Fibroblast of gingiva (primary cell): ENCODE measurements around the gene POLG.

ENCODE experiments used
- DNase-seq: peaks from one replicate; pipeline ENCODE4 v3.0.0-alpha.2; 2011; ENCODE audit warnings: low read depth

Gene POLG

DNA sequence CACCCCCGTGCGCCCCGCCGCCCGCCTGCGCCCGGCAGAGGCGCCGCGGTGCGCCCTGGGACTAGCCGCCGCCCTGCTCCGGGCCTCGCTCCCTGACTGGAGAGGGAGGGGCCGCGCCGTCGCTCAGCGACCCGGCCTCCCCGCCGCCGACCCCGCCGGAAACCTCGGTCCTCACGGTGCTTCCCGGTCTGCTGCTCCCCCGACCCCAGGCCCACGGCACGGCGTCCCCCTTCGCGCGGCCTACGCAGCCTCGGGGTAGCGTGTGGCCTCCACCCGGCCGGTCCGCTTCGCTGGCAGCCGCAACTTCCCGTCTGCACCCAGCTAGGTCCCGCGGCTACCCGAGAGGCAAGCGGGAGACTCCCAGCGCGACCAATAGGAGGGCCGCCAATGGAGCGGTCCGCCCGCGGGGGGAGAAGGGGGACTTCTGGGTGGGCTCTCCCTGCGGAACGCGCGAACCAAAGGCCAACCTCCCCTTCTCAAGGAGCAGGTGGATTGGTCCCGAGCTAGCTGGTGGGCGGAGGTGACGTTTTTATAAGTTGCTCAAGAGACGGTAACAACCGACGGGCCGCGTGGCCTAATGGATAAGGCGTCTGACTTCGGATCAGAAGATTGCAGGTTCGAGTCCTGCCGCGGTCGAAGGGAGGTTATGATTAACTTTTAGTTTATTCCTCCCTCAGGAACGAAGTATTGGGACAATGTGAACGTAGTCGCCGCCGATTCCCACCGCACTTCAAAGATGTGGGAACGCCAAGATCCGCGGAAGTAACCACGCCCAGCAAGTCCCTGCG lies at the start of gene POLG:
Gene POLG, minus strand, starts transcription at position 315 of the 788 bp plus-strand sequence. CDS start 1,070 bp downstream, outside the sequence.
- DNase-seq, result peak; percentile 100

DNA sequence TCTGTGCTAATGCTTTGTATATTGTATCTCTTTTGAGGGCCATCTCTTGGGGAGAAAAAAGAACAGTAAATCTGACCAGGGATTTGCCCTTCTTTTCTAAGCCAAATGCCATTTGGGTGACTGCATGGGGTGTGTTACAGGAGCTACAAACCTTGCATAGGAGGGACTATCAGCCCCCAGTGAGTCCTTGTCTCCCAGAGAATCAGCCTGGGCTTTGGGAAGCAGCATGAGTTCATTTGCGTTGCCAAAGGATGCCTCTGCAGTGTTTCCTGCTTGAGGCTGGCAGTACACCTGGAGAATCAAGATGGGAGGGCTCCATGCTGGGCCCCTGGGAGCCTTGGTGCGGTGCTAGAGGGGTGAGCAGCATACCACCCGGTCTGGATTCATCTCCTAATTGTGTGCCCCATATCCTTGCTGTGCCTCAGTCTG lies 49.6 kb upstream of the POLG start:
- no peak for DNase-seq

DNA sequence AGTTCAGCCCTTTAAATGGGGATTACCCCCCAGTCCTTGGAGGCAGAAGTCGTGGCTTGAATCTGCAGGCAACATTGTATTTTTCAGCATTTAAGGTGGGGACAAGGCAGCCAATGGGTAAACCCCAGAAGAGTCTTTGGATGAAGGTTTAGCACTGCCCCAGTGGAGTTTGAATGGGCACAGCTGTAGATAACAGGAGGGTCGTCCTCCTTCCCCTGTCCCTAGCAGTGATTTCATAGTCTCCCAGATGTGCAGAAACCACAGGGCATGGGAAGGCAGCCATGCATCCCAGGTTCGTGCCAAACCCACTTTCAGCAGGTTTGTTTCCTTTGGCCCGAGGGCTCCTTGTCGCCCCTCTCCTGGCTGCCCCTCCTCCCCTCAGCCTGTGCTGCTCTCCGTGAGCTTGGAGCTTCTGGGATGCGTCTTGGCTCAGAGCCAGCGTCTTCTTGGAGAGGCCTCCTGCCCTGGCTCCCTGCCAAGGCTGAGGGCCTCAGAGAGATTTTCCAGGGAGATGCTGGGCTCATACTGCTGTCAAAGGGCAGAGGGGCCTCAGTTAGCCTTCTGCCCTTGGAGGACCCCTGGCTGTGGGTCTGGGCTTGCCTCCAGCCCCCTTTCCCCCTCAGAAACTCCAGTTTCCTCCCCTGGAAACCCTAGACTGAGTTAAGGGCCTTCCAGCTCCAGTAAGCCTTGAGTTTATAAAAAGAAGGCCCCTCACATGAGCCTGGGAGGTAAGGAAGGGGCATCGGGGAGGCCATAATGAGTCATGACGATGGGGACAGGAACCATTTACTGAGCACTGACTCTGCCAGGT lies 48.9 kb upstream of the POLG start:
- no peak for DNase-seq

DNA sequence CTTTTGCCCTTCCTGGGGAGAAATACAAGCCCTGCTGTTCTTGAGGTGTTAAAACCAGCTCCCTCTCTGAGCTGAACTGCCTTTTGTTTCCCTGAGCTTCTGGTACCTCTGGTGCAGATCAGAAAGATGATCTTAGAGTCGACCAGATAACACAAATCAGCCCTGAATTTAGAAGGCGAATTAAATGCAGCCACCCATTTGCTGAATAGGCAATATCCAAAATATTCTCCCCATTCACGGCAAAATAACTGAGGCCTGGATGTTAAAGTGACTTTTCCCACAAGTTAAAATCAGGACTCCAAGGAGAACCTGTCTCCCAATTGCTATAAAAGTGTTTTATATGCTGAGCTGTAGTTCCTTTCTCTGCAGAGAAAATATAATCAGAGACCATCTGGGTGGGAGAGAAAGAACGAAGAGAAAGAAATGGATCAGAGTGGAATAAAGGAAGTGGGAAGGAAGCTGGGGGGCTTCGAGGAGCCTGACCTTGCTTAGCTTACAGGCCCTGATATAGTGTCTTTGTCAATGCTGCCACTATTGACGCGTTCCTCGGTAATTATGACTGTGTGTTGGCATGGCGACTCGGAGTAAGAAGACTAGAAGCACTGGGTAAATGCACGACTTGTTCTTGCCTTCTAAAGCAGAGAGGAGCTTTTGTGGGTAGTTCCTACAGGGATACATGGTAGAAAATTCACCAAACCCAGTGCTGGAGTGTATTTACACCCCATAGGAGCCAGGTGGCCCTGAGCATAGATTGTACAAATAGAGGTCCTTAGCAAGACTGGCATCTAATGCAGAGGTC lies 47.5 kb upstream of the POLG start:
- no peak for DNase-seq

DNA sequence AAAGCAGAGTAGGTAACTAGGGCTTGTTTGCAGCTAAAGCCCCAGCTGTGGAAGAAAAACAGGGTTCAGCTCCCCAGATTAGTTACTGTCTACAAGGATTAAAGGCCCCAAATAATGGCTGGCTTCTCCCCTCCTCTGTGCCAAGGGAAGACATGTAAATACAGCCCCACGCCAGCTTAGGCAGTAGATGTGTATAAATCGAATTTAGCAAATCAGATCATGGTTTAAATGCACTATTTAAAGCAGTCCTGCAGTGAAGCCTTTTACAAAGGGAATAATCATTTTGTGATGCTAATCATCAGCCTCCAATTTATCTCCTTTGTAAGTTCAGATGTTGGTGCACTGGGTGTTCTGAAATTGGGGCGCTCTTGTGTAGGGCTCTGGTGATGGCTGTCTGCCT lies 46.7 kb upstream of the POLG start:
- DNase-seq, result no peak

DNA sequence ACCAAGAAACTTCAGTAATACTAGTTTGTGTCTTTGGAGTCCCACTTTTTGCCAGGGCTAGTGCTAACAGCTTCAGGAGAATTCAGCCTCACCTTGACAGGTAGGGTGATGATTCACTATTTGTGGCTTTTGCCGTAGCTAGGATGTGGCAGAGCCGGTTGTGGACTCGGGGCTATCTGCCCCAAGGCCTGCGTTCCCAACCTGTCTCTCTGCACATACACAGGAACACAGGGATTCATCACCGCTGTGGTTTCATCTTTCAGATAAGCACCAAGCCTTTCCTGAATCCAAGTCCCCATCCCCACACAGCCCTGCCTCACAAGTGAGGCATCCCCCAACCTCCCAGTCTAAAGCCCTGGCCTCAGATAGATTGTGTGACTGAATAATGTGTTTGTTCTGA lies 45.2 kb upstream of the POLG start:
- no peak for DNase-seq

DNA sequence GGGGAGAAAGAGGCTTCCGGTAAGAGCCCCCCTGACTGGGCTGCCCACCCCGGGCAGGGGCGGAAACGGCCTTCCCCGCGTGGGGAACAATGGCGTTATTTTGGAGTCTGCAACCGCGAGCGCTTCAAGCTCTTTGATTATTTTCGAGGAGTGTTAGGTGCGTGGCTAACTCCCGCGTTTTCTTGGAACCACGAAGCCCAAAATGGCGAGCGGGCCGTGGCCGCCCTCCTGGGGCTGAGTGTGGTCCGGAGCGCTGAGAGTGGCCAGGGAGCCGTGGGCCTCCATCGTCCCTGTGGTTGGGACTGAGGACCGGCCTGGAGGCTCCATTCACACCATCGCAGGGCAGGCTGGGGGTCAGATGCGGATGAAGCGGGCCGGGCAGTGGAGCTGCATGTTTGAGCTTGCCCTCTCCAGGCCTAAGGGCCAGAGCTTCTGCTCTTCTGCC lies 44.6 kb upstream of the POLG start:
- DNase-seq, result no peak

DNA sequence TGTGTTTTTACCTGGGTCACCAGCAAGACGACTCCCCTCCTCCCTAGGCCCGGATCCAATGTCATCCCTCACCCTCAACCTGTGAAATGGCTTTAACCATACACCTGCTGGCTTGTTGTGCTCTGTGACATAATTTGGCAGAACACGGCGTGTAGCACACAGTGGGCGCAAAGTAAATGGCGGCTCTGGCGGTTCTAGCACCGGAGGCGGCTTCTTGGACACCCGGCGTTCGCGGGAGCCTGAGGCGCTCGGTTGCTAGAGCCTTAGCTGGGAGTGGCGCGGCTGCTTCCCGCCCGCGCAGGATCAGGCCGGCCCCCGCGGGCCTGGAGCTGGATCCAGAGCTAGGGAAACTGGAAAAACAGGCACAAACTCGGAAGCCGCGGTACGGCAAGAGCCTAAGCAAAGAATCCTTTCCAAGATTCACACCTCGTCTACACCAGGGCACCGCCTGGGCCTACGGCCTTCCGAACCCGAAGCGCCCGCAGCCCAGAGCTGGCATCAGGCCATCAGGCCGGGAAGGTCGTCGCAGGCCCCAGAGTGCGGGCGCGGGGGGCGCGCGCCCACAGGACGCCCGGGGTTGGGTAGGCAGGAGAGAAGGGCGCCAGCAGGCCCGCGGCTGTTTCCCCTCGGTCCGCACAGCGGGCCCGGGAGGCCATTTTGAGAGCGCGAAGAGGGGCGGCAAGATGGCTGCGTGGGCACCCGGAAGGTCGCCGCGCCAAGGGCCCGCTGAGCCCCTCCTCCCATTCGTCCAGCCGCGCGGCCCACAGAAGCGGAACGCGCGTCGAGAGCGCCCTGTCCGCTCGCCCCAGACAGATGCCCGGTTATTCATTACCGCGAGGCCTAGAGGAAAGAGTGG lies 43.9 kb upstream of the POLG start:
- DNase-seq, result no peak

DNA sequence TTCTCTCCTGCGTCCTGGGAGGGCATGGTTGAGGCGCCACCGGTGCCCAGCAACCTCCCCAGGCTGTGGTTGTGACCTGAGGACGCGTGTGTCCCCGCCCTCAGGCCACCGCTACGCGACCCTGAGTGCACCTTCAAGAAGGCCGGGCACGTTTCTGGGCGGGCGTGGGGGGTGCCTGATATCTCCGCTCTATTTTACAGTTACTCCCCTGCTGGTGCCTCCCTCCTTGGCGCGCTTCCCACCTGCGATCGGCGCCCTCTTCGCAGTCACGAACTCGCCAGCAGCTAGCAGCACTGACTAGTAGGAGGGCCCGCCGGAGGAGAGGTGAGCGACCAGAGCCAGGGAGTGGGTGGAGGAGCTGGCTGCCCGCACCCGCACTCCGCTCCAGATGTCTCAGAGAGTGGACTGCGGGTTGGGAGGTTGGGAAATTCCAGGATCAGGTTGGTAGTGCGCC lies 43.2 kb upstream of the POLG start:
- no peak for DNase-seq

DNA sequence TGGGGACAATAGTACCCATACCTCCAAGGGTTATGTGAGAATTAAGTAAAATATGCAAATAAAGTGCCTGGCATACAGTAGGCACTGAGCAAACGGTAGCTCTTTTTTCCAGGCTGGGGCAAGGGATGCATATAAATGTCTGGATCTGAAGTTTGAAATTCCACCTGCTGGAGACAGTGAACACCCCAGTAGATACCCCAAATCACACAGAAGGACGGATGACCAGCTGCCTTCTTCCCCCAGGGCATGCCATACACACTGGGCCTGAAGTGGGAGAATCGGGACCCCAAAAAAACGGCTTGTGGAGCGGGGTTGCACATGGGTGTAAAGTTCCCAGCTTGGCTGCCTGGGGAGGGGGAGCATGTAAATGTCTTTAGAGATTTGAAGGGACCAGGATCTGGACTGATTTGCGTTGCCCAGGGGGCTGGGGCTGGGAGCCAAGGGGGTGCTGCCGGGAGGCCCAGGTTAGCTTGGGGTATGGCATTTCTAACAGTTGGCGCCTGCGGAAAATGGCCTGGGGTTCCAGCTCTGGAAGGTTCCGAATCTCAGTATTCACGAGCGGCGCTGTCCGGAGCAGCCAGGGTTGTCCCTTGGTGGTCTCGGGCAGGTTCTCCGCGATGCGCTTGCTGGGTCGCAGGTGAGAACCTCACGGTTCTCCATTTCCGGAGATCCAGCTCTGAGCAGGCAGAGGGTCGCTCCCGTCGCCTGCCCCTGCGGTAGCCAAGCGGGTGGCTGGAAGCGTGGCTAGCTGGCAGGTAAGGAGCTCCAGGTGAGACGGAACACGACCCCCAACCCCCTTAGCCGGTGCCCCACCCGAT lies 42.6 kb upstream of the POLG start:
- no peak for DNase-seq

DNA sequence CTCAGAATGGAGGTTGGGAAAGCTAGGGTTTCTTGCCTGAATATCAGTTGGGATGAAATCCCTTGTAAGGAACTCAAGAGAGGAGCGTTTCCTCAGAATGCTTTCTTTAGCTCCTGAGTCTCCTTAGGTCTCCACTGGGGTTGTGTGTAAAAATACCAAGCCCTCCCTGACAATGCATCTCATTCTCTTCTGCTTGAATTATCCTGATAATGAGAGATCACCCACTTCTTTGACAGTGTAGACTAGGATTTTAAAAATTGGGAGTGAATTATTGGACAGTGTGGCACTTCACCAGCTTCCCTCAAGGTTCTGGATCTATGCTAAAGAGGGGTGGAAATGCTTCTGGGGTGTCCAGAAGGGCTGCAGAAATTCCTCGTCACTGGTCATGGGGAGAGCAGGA lies 41.8 kb upstream of the POLG start:
- no peak for DNase-seq

DNA sequence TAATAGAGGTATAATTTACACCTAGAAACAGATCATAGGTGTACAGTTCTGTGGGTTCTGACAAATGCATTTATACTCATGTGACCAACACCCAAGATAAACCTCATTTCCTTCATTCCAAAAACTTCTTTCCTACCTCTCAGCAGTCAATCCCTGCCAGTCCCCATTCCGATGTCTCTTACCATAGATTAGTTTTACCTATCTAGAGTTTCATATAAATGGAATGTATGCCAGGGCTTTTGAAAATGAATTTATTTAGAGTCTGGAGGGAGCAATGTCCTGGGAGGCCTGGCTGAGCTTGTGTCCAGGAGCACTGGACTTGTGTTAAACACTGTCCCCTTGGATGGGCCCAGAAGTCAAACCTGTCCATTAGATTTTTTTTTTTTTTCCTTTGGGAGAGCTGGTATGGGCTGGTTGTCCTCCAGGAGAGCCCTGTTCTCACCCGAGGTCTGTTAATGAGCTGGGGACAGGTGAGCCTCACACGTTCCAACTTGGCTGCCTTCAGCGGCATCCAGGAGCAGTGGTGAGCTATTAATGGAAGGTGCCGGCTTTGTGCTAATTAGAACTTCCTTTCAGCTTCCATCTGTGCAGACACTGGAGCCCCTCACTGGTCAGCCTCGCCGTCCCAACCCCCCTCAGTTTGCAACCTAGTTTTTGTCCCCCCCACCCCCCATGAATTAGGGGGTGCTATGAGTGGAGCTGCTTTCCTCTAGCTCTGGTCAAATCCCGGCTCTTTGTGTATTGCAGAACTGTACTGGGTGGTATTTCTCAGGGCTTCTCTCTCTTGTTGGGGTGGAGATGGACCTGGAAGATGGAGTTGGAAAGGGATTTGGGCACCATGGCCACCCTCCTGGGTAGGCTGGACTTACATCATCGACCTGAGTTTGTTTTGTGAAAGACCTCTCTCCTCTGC lies 40.7 kb upstream of the POLG start:
- DNase-seq, result no peak

DNA sequence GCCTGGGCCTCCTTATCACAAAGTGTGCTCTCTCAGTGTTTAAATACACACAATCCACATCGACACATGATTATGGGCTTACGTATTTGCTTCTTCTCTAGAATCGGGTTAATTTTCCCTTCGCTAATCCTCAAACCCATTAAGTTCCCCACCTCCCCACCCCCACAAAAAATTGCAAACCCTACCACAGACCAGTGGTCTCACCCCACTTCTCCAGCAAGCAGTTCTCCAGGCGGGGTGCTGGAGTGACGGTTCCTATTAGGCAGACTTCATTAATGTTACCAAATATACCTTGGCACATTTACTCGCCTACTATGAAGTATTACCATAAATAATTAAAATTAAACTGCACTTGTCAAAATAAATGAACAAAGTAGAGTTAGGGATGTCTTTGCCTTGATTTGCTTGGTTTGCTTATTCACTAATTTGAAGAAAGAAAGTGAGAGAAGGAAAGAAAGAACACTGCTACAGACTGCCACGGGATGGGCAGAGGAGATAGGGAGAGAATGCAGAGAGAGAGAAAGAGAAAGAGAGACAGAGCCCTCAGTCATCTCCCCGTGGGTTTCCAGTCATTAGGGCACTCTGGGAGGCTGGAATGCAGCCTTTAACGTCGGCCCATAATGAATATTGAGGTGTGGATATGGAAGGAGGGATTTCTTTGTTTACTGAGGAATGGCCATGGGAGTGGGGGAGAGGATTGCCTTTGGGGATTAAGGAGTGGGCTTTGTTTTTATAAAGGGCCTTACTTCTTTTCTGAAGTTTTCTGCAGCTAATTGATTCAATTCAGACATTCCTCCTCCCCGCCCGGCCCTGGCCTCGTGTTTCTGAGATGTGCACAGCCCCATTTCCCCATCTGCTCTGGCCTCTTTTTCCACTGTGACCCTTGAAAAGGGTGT lies 39.7 kb upstream of the POLG start:
- DNase-seq, result no peak

DNA sequence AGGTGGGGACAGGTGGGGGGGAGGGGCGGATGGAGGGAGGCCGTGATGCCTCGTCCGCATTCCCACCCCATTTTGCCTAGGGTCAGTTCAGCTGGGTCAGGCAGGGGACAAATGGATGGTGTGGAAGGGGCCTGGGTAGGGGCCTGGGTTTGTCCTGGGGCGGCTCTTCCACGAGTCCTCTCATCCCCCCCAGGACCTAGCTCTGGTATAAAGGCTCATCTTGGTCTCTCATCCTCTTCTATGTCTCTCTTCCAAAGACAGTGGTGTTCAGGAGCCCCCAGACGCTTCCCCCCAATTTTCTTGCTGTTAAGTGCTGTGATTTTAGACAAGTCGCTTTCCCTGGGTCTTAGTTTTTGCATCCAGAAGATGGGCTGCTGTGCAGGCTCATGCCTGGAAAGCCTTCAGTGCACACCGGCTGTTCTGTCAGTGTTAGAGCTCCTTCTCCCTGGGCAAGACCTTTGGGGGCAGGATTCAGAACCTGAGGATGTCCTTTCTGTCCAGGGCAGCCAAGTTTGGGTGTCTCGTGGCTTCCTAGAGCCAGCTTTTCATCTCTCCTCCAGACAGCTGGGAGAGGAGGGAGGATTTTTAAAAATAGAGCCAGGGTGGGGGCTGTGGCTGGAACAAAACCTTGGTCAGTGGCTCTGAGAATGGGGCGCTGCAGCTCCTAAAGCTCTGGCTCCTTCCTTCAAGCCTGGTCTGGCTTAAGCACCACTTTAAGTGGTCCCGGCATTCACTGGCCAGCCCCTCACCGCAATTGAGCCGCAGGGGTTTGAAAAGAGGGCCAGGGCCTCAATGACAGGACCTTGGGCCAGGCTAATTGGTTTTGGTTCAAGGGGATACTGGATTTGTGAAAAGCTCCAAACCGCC lies 37.7 kb upstream of the POLG start:
- no peak for DNase-seq

DNA sequence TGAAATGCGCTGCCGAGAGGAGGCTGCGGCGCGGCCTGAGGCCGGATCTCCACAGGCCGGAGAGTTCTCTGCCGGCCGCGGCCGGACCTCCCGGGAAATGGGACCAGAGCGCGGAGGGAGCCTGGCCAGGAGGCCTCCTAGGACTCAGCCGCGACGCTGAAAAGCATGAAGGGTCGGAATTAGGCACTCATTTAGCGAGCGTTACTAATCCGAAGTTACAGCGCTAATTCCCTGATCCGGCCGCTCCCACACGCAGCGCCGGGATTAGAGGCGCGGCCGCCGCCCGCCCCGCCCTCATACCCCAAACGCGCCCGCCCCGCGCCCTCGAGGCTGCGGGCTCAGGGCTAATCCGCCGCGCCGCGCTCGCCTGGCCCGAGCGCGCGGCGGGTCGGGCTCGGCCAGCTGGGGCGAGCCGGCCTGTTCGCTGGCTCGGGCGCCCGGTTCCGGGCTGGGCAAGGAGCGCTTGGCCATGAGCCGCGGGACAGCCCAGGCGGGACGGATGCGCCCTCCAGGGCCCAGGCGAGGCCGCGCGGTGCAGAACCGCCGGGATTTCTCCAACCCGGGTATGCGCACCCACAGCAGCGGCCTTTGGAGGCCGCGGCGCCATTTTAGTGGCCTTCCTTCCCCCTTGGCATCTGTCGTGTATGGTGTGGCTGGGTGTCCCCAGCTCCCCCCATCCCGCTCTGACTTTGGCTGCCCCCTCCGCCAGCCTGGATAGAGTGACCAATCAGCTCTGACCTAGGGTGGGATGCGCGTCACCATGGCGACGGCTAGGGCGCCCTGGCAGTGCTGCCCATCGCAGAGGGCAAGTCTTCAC lies 36.8 kb upstream of the POLG start:
- no peak for DNase-seq

DNA sequence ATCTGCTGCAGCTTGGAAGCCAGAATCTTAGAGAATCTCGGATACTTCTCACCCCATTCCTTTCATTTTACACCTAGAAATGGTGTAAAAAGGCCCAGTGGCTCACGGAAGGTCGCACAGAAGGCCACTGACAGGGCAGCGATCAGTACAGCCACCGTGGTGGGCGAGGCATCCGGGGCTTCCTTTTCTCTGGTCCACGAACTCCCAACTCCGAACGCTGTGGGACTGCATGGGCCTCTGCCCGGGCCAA lies 36.3 kb upstream of the POLG start:
- no peak for DNase-seq
